ENCODE results near the gene C4B. TPM values are rescaled to one million over a fixed set of nuclear protein-coding genes. Genes with fewer than 3 reads are reported as not detected.
"Not testable (repeated sequence)": the region's sequence is repeated elsewhere in the genome, so short reads cannot be mapped to it uniquely, and the experiment has no call there.

C4B gene
- total and polyA plus RNA-seq, 2 experiments from 2014 or later = 0.57 TPM; not detected in 1

- H3K4me1 Mint-ChIP-seq = peaks cover 8% of the 10 kb centered on the region
- peak overlapping the region; percentile 99 for H3K27ac Mint-ChIP-seq
- Histone ChIP-seq H3K27ac (ENCODE audit: low read depth) (peak overlapping the region; percentile 89; the same call in 1 of the 2 replicates), H3K27me3 (ENCODE audit: insufficient read depth) (no peaks in the 10 kb centered on the region), H3K9me2 (ENCODE audit: insufficient read depth) (no peaks in the 10 kb centered on the region), H3K79me2 (replicated peaks; ENCODE audit: insufficient read depth) (peaks cover 14% of the 10 kb centered on the region), H3K4me1 (ENCODE audit: insufficient read depth) (peaks cover 6% of the 10 kb centered on the region), H2AFZ (peak overlapping the region; percentile 88), H3K36me3 (ENCODE audit: insufficient read depth) (no peaks in the 10 kb centered on the region), H3K4me3 (peak overlapping the region; percentile 76), H4K20me1 (replicated peaks; ENCODE audit: insufficient read depth) (no peaks in the 10 kb centered on the region), H3F3A (replicated peaks; ENCODE audit: low read depth) (peaks cover 9% of the 10 kb centered on the region), H3K4me2 (peak overlapping the region; percentile 85)
- no peak for TF ChIP-seq JUNB (IDR thresholded peaks at IDR 0.05; ENCODE audit: unreplicated experiment)
- no peak for TF ChIP-seq POLR2AphosphoS5 (IDR thresholded peaks at IDR 0.05; ENCODE audit: low read depth)
- TF ChIP-seq ZNF462 (CRISPR knock-in tag; IDR thresholded peaks at IDR 0.05) = no peak
- no peak for TF ChIP-seq ZNF331 (CRISPR knock-in tag; IDR thresholded peaks at IDR 0.05; ENCODE audit: low read depth)
- no peak for TF ChIP-seq REST (IDR thresholded peaks at IDR 0.05; ENCODE audit: unreplicated experiment)
- TF ChIP-seq STAT1 (IDR thresholded peaks at IDR 0.05; ENCODE audit: unreplicated experiment) = no peak
- no peak for TF ChIP-seq CTCF (conservative IDR thresholded peaks at IDR 0.05; ENCODE audit: low read depth in 2 of 2)
- TF ChIP-seq CREB1 (CRISPR knock-in tag; IDR thresholded peaks at IDR 0.05; ENCODE audit: low read depth) = no peak
- TF ChIP-seq EZH2phosphoT487 (IDR thresholded peaks at IDR 0.05; ENCODE audit: unreplicated experiment) = no peak
- peaks cover 32% of the 10 kb centered on the region for H3K9me3 Mint-ChIP-seq
- DNase-seq (ENCODE audit: low spot score) (no peak), ATAC-seq (no peak)
- H3K4me3 Mint-ChIP-seq = peak overlapping the region; percentile 89
- H3K36me3 Mint-ChIP-seq (ENCODE audit: low read depth) = peaks cover 53% of the 10 kb centered on the region
- H3K27me3 Mint-ChIP-seq (ENCODE audit: insufficient read depth, low read depth, poor library complexity) = peaks cover 21% of the 10 kb centered on the region
Measured at GRCh38 chr6:31972709-31973350, 41.8 kb upstream of the C4B start.

- not testable (repeated sequence) for ATAC-seq; H3K9me2 ChIP-seq (ENCODE audit: insufficient read depth); H3K4me3 ChIP-seq; H4K20me1 ChIP-seq (replicated peaks; ENCODE audit: insufficient read depth); H3K4me1 ChIP-seq (ENCODE audit: insufficient read depth); DNase-seq (ENCODE audit: low spot score); H3K4me1 Mint-ChIP-seq; H3K27ac Mint-ChIP-seq; H3K4me2 ChIP-seq; H3K36me3 ChIP-seq (ENCODE audit: insufficient read depth); H3K27me3 ChIP-seq (ENCODE audit: insufficient read depth); H3F3A ChIP-seq (replicated peaks; ENCODE audit: low read depth); H2AFZ ChIP-seq; H3K4me3 Mint-ChIP-seq; H3K27ac ChIP-seq (ENCODE audit: low read depth)
- Mint-ChIP-seq H3K27me3 (ENCODE audit: insufficient read depth, low read depth, poor library complexity) (peaks cover 12% of the 10 kb centered on the region), H3K36me3 (ENCODE audit: low read depth) (peaks cover 42% of the 10 kb centered on the region; the same call in 2 of the 3 replicates), H3K9me3 (peaks cover 35% of the 10 kb centered on the region)
- peaks cover 11% of the 10 kb centered on the region for H3K79me2 ChIP-seq (replicated peaks; ENCODE audit: insufficient read depth)
Measured at GRCh38 chr6:31976065-31976464, 38.5 kb upstream of the C4B start.

All from GM23338 (cell line).